ENCODE results near the gene PLCG2.
"Not testable (repeated sequence)": the region's sequence is repeated elsewhere in the genome, so short reads cannot be mapped to it uniquely, and the experiment has no call there.

Gene PLCG2

DNA sequence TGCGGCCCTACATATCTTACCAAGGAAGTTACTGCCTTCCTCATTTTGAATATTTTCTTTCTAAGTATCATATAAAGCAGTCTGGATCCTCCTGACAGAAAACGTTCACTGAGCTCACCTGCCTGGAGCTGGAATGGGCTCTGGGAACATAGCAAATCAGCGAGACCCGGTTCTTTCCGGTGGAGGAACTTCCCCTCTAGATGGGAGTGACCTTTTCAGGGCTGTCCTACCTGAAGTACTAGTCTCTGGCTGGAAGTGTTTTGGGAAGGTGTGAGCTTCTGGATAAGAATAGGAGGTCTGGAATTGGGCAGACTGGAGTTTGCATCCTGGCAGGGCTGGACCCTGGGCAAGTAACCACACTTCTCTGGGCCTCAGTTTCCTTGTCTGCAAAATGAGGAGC, 152.8 kb downstream of the PLCG2 start:
- no peak overlapping the region for H3K4me3 ChIP-seq (ENCODE audit: low read depth, low read length)
- TF ChIP-seq, protein P1, sequence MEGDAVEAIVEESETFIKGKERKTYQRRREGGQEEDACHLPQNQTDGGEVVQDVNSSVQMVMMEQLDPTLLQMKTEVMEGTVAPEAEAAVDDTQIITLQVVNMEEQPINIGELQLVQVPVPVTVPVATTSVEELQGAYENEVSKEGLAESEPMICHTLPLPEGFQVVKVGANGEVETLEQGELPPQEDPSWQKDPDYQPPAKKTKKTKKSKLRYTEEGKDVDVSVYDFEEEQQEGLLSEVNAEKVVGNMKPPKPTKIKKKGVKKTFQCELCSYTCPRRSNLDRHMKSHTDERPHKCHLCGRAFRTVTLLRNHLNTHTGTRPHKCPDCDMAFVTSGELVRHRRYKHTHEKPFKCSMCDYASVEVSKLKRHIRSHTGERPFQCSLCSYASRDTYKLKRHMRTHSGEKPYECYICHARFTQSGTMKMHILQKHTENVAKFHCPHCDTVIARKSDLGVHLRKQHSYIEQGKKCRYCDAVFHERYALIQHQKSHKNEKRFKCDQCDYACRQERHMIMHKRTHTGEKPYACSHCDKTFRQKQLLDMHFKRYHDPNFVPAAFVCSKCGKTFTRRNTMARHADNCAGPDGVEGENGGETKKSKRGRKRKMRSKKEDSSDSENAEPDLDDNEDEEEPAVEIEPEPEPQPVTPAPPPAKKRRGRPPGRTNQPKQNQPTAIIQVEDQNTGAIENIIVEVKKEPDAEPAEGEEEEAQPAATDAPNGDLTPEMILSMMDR (IDR thresholded peaks at IDR 0.05; ENCODE audit: low read depth, low read length, missing control alignments), result no peak
- no peak for DNase-seq (ENCODE audit: low read depth)
- in situ Hi-C loops (cut with HindIII; ENCODE audit: low sequenced_read_pairs), result no loop called here

DNA sequence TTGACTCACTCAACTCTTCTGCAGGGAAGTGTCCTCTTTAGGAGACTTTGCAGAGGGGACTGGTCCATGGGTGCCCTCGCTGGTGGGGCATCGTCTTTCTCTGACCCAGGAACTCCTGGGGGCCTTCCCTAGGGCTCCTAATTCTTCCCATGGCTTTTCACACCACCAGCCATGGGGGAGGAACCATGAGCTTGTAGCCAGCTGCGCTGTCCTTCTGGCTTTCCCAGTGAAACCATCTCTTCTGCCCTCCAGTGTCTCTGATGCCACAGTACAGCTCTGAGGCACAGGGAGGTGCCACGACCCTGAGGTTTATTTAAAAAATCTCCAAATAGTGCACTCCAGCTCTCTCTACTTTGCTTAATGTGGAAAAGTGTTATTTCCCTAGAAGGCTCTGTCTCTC, 153.6 kb downstream of the PLCG2 start:
- TF ChIP-seq, protein P1 (IDR thresholded peaks at IDR 0.05; ENCODE audit: low read depth, low read length, missing control alignments), result no peak
- in situ Hi-C loops (cut with HindIII; ENCODE audit: low sequenced_read_pairs), result no loop called here

DNA sequence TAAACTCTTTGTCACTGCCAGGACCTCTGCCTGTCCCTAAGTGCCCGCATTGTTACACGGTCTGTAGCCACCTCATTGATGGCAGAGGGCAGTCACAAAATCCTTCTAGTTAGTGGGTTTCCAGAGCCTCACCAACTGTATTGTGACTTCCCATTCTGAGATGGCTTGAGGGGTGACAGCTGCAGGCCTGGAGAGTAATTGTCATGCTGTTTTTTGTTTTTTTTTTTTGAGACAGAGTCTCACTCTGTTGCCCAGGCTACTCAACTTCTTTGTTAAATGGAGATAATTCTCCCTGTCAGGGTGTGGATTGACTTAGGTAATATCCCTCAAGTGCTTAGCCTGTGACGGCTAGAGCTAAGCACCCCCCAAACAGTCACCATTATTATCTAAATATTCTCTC, 154.3 kb downstream of the PLCG2 start:
- H3K4me3 ChIP-seq (ENCODE audit: low read depth, low read length), result no peak overlapping the region
- in situ Hi-C loops (cut with HindIII; ENCODE audit: low sequenced_read_pairs), result no loop called here
- TF ChIP-seq, protein P1 (IDR thresholded peaks at IDR 0.05; ENCODE audit: low read depth, low read length, missing control alignments), result no peak
- no peak for DNase-seq (ENCODE audit: low read depth)

More for the DNA sequence above, 153.6 kb downstream of the PLCG2 start:
- no peak for DNase-seq (ENCODE audit: low read depth)
- no peak overlapping the region for H3K4me3 ChIP-seq (ENCODE audit: low read depth, low read length)

DNA sequence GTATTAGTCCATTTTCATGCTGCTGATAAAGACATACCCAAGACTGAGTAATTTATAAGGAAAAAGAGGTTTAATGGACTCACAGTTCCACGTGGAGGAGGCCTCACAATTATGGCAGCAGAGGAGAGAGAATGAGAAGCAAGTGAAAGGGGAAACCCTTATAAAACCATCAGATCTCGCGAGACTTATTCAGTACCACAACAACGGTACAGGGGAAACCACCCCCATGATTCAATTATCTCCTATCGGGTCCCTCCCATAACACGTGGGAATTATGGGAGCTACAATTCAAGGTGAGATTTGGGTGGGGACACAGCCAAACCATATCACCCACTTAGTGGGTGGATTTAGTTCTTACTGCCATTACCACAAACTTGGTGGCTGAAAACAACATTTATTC, 155.6 kb downstream of the PLCG2 start:
- in situ Hi-C loops (cut with HindIII; ENCODE audit: low sequenced_read_pairs); DNase-seq (ENCODE audit: low read depth); H3K4me3 ChIP-seq (ENCODE audit: low read depth, low read length): not testable (repeated sequence)

DNA sequence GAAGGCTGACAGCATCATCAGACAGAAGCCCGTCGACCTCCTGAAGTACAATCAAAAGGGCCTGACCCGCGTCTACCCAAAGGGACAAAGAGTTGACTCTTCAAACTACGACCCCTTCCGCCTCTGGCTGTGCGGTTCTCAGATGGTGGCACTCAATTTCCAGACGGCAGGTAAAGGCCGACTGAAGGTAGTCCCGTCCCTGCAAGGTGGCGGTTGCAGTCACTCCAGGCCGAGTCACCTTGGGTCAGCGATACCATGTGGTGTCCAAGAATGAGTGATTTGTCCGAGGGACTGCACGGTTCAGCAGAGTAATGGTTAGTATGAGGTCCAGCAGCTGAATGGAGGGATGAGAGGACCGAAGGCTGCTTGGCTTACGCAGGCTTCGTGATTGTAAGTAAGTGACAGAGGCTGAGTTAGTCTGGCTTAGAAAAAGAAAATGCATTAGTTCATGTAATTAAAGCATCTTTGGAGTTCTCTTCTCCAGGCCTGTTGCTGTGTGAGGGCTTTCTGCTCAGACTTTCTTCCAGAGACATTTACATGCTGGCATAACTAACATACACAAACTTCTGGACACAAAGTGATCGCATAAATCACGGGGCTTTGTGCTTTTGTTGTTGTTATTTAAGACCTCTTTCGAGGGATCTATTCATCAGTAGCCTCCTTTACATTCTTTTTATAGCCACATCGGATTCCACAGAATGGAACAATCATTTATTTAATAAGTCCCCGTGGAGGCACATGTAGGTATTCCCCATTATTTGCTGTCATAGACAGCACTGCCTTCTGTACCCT, 157.3 kb downstream of the PLCG2 start:
- in situ Hi-C loops (cut with HindIII; ENCODE audit: low sequenced_read_pairs), result no loop called here
- no peak overlapping the region for H3K4me3 ChIP-seq (ENCODE audit: low read depth, low read length)
- TF ChIP-seq, protein P1 (IDR thresholded peaks at IDR 0.05; ENCODE audit: low read depth, low read length, missing control alignments), result no peak
- no peak for DNase-seq (ENCODE audit: low read depth)

DNA sequence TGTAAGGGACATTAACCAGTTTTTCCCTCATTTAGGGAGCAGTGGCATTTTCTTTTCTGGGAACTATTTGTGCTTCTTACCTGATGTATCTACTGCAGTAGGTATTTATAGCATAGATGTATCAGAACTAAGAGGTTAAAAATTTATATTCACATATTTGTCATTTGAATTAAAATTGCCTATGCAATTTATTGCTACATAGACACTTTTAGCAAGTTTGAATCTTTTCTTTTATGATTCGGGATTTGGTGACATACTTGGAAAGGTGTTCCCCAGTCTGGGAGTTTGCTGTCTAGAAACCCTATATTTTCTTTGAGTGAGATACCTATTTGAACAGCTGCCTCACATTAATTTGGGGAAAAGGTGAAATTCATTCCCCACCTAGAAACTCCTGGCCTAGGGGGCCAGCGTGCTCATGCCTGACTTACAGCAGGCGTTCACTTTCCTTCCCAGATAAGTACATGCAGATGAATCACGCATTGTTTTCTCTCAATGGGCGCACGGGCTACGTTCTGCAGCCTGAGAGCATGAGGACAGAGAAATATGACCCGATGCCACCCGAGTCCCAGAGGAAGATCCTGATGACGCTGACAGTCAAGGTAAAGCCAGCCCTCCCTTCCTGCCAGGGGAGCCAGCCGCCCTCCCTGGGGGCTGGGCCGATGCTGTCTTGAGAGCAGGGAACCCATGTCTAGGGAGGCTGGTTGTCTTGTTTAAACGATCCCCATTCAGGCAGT, 158.4 kb downstream of the PLCG2 start:
- in situ Hi-C loops (cut with HindIII; ENCODE audit: low sequenced_read_pairs), result no loop called here
- no peak for DNase-seq (ENCODE audit: low read depth)
- TF ChIP-seq, protein P1 (IDR thresholded peaks at IDR 0.05; ENCODE audit: low read depth, low read length, missing control alignments), result no peak
- H3K4me3 ChIP-seq (ENCODE audit: low read depth, low read length), result no peak overlapping the region
